Transverse colon (tissue), 4 donors: ENCODE results near the gene CLSTN1.

Experiments
- CTCF ChIP-seq, 5 experiments: fragments of 200-600 bp in 3 of 5; fragments of 450-650 bp in 2 of 5; sonication (generic) in 3 of 5; IDR thresholded peaks; 1 replicate in 2 of 5; 2 replicates in 3 of 5; pipeline ENCODE4 v1.5.1; 2016 to 2017; ENCODE audit warnings: antibody characterized with exemption in 5 of 5, inconsistent platforms in 3 of 5, mild to moderate bottlenecking in 2 of 5, moderate library complexity in 1 of 5
- POLR2AphosphoS5 ChIP-seq, 3 donors: sonication (generic); formaldehyde crosslinking; IDR thresholded peaks; one replicate each; pipeline ENCODE4 v1.6.1; 2016; ENCODE audit warnings: antibody characterized with exemption in 3 of 3

- TF ChIP-seq CTCF (IDR thresholded peaks at IDR 0.05) (no peak), POLR2AphosphoS5 (IDR thresholded peaks at IDR 0.05) (no peak)
Measured at GRCh38 chr1:9733160-9733789, 90.5 kb downstream of the CLSTN1 start.
